Panc1 (cell line): Measurements from ENCODE around the gene NDUFAF5. TPM values are rescaled to one million over a fixed set of nuclear protein-coding genes. Genes with fewer than 3 reads are reported as not detected.

ENCODE experiments used
- ATAC-seq: fragments of 200-7000 bp; cut with Tn5 transposase; 2 replicates; pipeline ENCODE4 v1.9.1; 2020; ENCODE audit warnings: mild to moderate bottlenecking, moderate library complexity
- BruUV-seq: library from RNA; stranded (reverse); fragments of 400-500 nt; replicated peaks from 2 replicates; lab custom pipeline; 2021; lab: Mats Ljungman, UMichigan
- CTCF ChIA-PET: fragments of 300-600 bp; sonication (Branson Sonifier 250); formaldehyde crosslinking; loops from one replicate; lab custom pipeline; 2022; ENCODE audit warnings: antibody characterized with exemption; lab: Charles Lee
- POLR2A ChIA-PET: fragments of 300-600 bp; sonication (Branson Sonifier 250); formaldehyde crosslinking; loops from one replicate; lab custom pipeline; 2022; ENCODE audit warnings: antibody characterized with exemption; lab: Charles Lee
- DNase-seq: peaks from one replicate; pipeline ENCODE4 v3.0.0-alpha.2; 2010; ENCODE audit warnings: low read depth, low spot score
- H3K27ac ChIP-seq: 2 replicates; pipeline ENCODE4 v1.5.1; 2011; ENCODE audit warnings: mild to moderate bottlenecking, low read length, inconsistent platforms
- H3K27me3 ChIP-seq: fragments of 200-500 bp; sonication (Bioruptor generic); 2 replicates; pipeline ENCODE4 v1.6.0; 2014; ENCODE audit warnings: low read length, inconsistent platforms; ENCODE audit not compliant: control insufficient read depth, insufficient read depth
- H3K36me3 ChIP-seq: fragments of 200-500 bp; sonication (Bioruptor generic); 2 replicates; pipeline ENCODE4 v1.5.1; 2014; ENCODE audit warnings: inconsistent platforms, mild to moderate bottlenecking, low read length, moderate library complexity; ENCODE audit not compliant: control insufficient read depth, insufficient read depth
- H3K4me1 ChIP-seq: 2 replicates; pipeline ENCODE4 v1.5.1; 2011; ENCODE audit warnings: inconsistent platforms, mild to moderate bottlenecking, low read length, moderate library complexity; ENCODE audit not compliant: control insufficient read depth, insufficient read depth
- H3K4me3 ChIP-seq, 2 experiments: 2 replicates each; pipeline ENCODE4 v1.5.1; 2011 to 2012; ENCODE audit warnings: low read depth in 2 of 2, low read length in 2 of 2, mild to moderate bottlenecking in 2 of 2, inconsistent platforms in 1 of 2, moderate library complexity in 1 of 2
- H3K9me3 ChIP-seq: fragments of 200-500 bp; sonication (Bioruptor generic); 2 replicates; pipeline ENCODE4 v1.5.1; 2014; ENCODE audit warnings: low read depth, mild to moderate bottlenecking, inconsistent platforms, low read length, moderate library complexity; ENCODE audit not compliant: control insufficient read depth, insufficient read depth
- POLR2AphosphoS5 ChIP-seq: IDR thresholded peaks from 2 replicates; pipeline ENCODE4 v1.6.1; 2012; ENCODE audit warnings: mild to moderate bottlenecking, low read depth, low read length, moderate library complexity
- SIN3A ChIP-seq: IDR thresholded peaks from 2 replicates; pipeline ENCODE4 v1.6.1; 2012; ENCODE audit warnings: low read depth, mild to moderate bottlenecking, low read length, moderate library complexity, borderline replicate concordance; ENCODE audit not compliant: insufficient read depth
- TCF7L2 ChIP-seq: IDR thresholded peaks from 2 replicates; pipeline ENCODE4 v1.6.1; 2011; ENCODE audit warnings: mild to moderate bottlenecking, low read depth, low read length, inconsistent platforms
- in situ Hi-C: cut with HindIII; loops from 2 replicates; pipeline ENCODE4 v1.10.0; 2016; ENCODE audit warnings: low sequenced_read_pairs, low pct_unique_long_range_greater_than_20kb
- intact Hi-C: fragments of 100-400 bp; cut with micrococcal nuclease; formaldehyde crosslinking; loops from one replicate; pipeline ENCODE4 v1.10.0; 2022; ENCODE audit not compliant: unreplicated experiment
- total RNA-seq: library from RNA; stranded (reverse); gene quantifications from one replicate; pipeline ENCODE4 v1.2.1, GENCODE V29; 2021; ENCODE audit not compliant: unreplicated experiment
- TF ChIP-seq, protein P1 (sequence below), 2 experiments: IDR thresholded peaks; 2 replicates each; pipeline ENCODE4 v1.6.1; 2011 to 2012; ENCODE audit warnings: low read depth in 2 of 2, control low read depth in 1 of 2, low read length in 1 of 2, mild to moderate bottlenecking in 1 of 2, moderate library complexity in 1 of 2; ENCODE audit not compliant: insufficient read depth in 1 of 2
- TF ChIP-seq, protein P2 (sequence below): fragments of 450-650 bp; IDR thresholded peaks from 2 replicates; pipeline ENCODE4 v1.5.1; 2017; ENCODE audit warnings: mild to moderate bottlenecking

The NDUFAF5 gene
- total RNA-seq, 1 experiment from 2014 or later = 23.0 TPM

GRCh38 chr20:13799974-13800373, 15.1 kb downstream of the NDUFAF5 start:
- Histone ChIP-seq H3K36me3 (peaks cover 59% of the 10 kb centered on the region), H3K4me3 (no peak overlapping the region), H3K9me3 (no peaks in the 10 kb centered on the region), H3K27me3 (no peaks in the 10 kb centered on the region), H3K4me1 (no peaks in the 10 kb centered on the region; the same call in 1 of the 2 replicates), H3K27ac (peak overlapping the region; percentile 41)
- TF ChIP-seq, protein P1, sequence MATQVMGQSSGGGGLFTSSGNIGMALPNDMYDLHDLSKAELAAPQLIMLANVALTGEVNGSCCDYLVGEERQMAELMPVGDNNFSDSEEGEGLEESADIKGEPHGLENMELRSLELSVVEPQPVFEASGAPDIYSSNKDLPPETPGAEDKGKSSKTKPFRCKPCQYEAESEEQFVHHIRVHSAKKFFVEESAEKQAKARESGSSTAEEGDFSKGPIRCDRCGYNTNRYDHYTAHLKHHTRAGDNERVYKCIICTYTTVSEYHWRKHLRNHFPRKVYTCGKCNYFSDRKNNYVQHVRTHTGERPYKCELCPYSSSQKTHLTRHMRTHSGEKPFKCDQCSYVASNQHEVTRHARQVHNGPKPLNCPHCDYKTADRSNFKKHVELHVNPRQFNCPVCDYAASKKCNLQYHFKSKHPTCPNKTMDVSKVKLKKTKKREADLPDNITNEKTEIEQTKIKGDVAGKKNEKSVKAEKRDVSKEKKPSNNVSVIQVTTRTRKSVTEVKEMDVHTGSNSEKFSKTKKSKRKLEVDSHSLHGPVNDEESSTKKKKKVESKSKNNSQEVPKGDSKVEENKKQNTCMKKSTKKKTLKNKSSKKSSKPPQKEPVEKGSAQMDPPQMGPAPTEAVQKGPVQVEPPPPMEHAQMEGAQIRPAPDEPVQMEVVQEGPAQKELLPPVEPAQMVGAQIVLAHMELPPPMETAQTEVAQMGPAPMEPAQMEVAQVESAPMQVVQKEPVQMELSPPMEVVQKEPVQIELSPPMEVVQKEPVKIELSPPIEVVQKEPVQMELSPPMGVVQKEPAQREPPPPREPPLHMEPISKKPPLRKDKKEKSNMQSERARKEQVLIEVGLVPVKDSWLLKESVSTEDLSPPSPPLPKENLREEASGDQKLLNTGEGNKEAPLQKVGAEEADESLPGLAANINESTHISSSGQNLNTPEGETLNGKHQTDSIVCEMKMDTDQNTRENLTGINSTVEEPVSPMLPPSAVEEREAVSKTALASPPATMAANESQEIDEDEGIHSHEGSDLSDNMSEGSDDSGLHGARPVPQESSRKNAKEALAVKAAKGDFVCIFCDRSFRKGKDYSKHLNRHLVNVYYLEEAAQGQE (IDR thresholded peaks at IDR 0.05; ENCODE audit: insufficient read depth in 1 of 2, low read depth in 2 of 2, low read length in 1 of 2) = no peak
- TF ChIP-seq, protein P2, sequence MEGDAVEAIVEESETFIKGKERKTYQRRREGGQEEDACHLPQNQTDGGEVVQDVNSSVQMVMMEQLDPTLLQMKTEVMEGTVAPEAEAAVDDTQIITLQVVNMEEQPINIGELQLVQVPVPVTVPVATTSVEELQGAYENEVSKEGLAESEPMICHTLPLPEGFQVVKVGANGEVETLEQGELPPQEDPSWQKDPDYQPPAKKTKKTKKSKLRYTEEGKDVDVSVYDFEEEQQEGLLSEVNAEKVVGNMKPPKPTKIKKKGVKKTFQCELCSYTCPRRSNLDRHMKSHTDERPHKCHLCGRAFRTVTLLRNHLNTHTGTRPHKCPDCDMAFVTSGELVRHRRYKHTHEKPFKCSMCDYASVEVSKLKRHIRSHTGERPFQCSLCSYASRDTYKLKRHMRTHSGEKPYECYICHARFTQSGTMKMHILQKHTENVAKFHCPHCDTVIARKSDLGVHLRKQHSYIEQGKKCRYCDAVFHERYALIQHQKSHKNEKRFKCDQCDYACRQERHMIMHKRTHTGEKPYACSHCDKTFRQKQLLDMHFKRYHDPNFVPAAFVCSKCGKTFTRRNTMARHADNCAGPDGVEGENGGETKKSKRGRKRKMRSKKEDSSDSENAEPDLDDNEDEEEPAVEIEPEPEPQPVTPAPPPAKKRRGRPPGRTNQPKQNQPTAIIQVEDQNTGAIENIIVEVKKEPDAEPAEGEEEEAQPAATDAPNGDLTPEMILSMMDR = no peak
- no peak for TF ChIP-seq POLR2AphosphoS5
- no peak for TF ChIP-seq SIN3A
- TF ChIP-seq TCF7L2 = no peak
- intact Hi-C loops = no loop called here
- ChIA-PET POLR2A (no interaction called here), CTCF (no interaction called here)
- in situ Hi-C loops = no loop called here
- no TSS peak for BruUV-seq
- ATAC-seq = no peak
- DNase-seq = no peak

DNA sequence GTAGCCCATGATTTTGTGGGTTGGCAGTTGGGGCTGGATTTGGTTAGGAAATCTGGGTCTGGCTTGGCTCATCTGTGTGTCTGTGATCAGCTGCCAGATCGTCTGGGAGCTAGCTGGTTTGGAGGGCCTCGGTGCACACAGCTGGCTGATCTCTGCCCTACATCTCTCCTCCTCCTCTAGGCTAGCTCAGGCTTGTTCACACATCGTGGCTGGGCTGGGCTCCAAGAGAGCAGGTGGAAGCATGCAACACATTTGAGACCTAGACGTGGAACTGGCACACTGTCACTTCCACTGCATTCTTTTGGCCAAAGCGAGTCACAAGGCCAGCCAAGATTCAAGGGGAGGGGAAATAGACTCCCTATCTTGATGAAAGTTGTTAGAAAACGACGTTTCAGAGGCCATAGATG, 15.9 kb downstream of the NDUFAF5 start:
- BruUV-seq = no TSS peak

More for the DNA sequence above, 15.9 kb downstream of the NDUFAF5 start:
- no peak for DNase-seq
- peak; percentile 76 for ATAC-seq
- Histone ChIP-seq H3K4me1 (no peaks in the 10 kb centered on the region; the same call in 1 of the 2 replicates), H3K27ac (peak overlapping the region; percentile 32), H3K9me3 (no peaks in the 10 kb centered on the region), H3K4me3 (no peak overlapping the region), H3K27me3 (no peaks in the 10 kb centered on the region), H3K36me3 (peaks cover 54% of the 10 kb centered on the region)
- POLR2A ChIA-PET = no interaction called here
- in situ Hi-C loops (no loop called here), intact Hi-C loops (no loop called here)
- TF ChIP-seq POLR2AphosphoS5 (peak; percentile 23; the same call in 1 of the 2 replicates), TCF7L2 (peak; percentile 71)
- TF ChIP-seq, protein P2 = no peak
- CTCF ChIA-PET = no interaction called here
